Astrocyte of the spinal cord (primary cell): ENCODE data around the gene NPHP4.
A peak's percentile ranks its signal among the peaks of the same experiment; 100 is the strongest.

Experiments used
- DNase-seq: peaks from one replicate; pipeline ENCODE4 v3.0.0; 2011; ENCODE audit warnings: low read depth, low spot score
- H3K4me3 ChIP-seq: 2 replicates; pipeline ENCODE4 v1.5.1; 2011; ENCODE audit warnings: low read depth, mild to moderate bottlenecking, low read length, moderate library complexity
- in situ Hi-C: cut with HindIII; loops from 2 replicates; pipeline ENCODE4 v1.10.0; 2017; ENCODE audit warnings: low sequenced_read_pairs
- TF ChIP-seq, protein P1 (sequence below): IDR thresholded peaks from 2 replicates; pipeline ENCODE4 v1.5.1; 2012; ENCODE audit warnings: low read depth, mild to moderate bottlenecking, low read length, inconsistent platforms

NPHP4 gene

GRCh38 chr1:5990913-5991312, 1.3 kb downstream of the NPHP4 start:
- peak; percentile 5 for DNase-seq

GRCh38 chr1:5989731-5990271, 2.4 kb downstream of the NPHP4 start:
- in situ Hi-C loops, result no loop called here
- TF ChIP-seq, protein P1, sequence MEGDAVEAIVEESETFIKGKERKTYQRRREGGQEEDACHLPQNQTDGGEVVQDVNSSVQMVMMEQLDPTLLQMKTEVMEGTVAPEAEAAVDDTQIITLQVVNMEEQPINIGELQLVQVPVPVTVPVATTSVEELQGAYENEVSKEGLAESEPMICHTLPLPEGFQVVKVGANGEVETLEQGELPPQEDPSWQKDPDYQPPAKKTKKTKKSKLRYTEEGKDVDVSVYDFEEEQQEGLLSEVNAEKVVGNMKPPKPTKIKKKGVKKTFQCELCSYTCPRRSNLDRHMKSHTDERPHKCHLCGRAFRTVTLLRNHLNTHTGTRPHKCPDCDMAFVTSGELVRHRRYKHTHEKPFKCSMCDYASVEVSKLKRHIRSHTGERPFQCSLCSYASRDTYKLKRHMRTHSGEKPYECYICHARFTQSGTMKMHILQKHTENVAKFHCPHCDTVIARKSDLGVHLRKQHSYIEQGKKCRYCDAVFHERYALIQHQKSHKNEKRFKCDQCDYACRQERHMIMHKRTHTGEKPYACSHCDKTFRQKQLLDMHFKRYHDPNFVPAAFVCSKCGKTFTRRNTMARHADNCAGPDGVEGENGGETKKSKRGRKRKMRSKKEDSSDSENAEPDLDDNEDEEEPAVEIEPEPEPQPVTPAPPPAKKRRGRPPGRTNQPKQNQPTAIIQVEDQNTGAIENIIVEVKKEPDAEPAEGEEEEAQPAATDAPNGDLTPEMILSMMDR, result no peak
- H3K4me3 ChIP-seq, result no peak overlapping the region
- DNase-seq, result no peak

More at GRCh38 chr1:5990913-5991312, 1.3 kb downstream of the NPHP4 start:
- in situ Hi-C loops, result no loop called here
- H3K4me3 ChIP-seq, result peak overlapping the region; percentile 59
- TF ChIP-seq, protein P1, result no peak

- in situ Hi-C loops, result no loop called here
- H3K4me3 ChIP-seq, result no peak overlapping the region
- no peak for DNase-seq
- TF ChIP-seq, protein P1, result no peak
Measured at GRCh38 chr1:5989286-5989605, 3.0 kb downstream of the NPHP4 start.

GRCh38 chr1:5988596-5989285, 3.5 kb downstream of the NPHP4 start:
- H3K4me3 ChIP-seq, result no peak overlapping the region
- in situ Hi-C loops, result no loop called here
- TF ChIP-seq, protein P1, result no peak
- DNase-seq, result no peak

DNA sequence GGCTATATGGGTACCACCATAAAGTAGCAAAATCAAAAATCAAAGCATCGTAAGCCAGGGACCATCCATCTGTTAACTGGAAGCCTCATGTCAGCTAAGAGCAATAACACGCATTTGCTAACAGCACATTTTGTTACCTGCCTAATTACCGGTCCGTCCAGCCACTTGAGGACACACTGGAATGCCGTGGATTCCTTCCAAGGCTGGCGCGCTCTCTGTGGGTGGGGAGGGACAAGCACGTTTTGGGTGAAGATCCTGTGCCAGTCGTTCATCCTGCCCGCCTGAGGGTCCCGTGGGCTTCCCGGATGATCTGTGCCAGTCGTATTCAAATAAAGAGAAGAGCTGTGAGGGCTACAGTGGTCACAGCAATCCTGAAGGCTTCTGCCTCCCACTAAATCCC, 6.2 kb downstream of the NPHP4 start:
- no peak for DNase-seq
- TF ChIP-seq, protein P1, result no peak
- in situ Hi-C loops, result no loop called here
- no peak overlapping the region for H3K4me3 ChIP-seq

DNA sequence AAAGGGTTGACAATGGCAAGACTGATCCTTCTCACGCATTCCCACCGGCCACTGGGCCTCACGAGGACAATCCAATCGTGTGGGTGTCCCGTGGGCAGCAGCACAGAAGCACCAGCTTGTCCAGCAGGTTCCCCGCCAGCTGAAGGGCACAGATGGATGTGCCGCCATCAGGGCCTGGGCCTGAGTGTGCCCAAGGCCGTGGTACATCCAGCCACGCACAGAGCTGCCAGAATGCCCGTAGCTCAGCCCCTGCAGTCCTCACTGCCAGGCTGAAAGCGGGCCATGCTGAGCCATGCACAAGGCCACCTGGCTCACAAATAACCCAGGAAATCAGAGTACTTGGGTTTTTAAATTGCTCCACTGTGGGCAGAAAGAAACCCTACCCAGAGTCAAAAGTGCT, 7.0 kb downstream of the NPHP4 start:
- DNase-seq, result no peak
- no peak overlapping the region for H3K4me3 ChIP-seq
- in situ Hi-C loops, result no loop called here
- TF ChIP-seq, protein P1, result no peak
